Stimulated activated CD4-positive, alpha-beta T cell treated with anti-CD3 and anti-CD28 coated beads, Interleukin-12 subunit alpha, Interleukin-12 subunit beta, amount 100 ng/mL, for 4 hours (primary cell): Measurements from ENCODE around the gene TESPA1.
A peak's percentile ranks its signal among the peaks of the same experiment; 100 is the strongest.
"Not testable (repeated sequence)": the region's sequence is repeated elsewhere in the genome, so short reads cannot be mapped to it uniquely, and the experiment has no call there.

ENCODE experiments used
- DNase-seq: peaks from one replicate; pipeline ENCODE4 v3.0.0-alpha.2; 2020

TESPA1 gene

GRCh38 chr12:54984658-54985376 is at the start of gene TESPA1:
TESPA1 (minus strand) TSS chr12:54984762; CDS start chr12:54974562, 10,200 bp downstream.
- DNase-seq: peak; percentile 61

- DNase-seq: no peak
Measured at GRCh38 chr12:55034218-55034617, 49.7 kb upstream of the TESPA1 start.

GRCh38 chr12:55025508-55025907 is 40.9 kb upstream of the TESPA1 start:
- no peak for DNase-seq

- no peak for DNase-seq
Measured at GRCh38 chr12:55024575-55024974, 40.0 kb upstream of the TESPA1 start.

GRCh38 chr12:55019784-55020183 is 35.2 kb upstream of the TESPA1 start, which contains the start of gene NEUROD4:
NEUROD4 (plus strand) TSS chr12:55019974; CDS start chr12:55026440, 6,466 bp downstream.
- DNase-seq: no peak

GRCh38 chr12:55017416-55017925 is 32.9 kb upstream of the TESPA1 start:
- DNase-seq: no peak

- DNase-seq: no peak
Measured at GRCh38 chr12:55008944-55009585, 24.5 kb upstream of the TESPA1 start.

GRCh38 chr12:55002355-55002754 is 17.8 kb upstream of the TESPA1 start:
- no peak for DNase-seq

GRCh38 chr12:55001198-55001868 is 16.8 kb upstream of the TESPA1 start:
- DNase-seq: no peak

GRCh38 chr12:54998958-54999510 is 14.5 kb upstream of the TESPA1 start:
- DNase-seq: no peak

GRCh38 chr12:54997929-54998522 is 13.5 kb upstream of the TESPA1 start:
- no peak for DNase-seq

GRCh38 chr12:54996205-54996604 is 11.6 kb upstream of the TESPA1 start:
- DNase-seq: no peak

- DNase-seq: peak; percentile 22
Measured at GRCh38 chr12:54993181-54993835, 8.7 kb upstream of the TESPA1 start.

- DNase-seq: no peak
Measured at GRCh38 chr12:54991991-54992375, 7.4 kb upstream of the TESPA1 start.

- DNase-seq: peak; percentile 28
Measured at GRCh38 chr12:54991161-54991990, 6.8 kb upstream of the TESPA1 start.

- DNase-seq: no peak
Measured at GRCh38 chr12:54989829-54990228, 5.3 kb upstream of the TESPA1 start.

GRCh38 chr12:54988402-54989054 is 4.0 kb upstream of the TESPA1 start:
- DNase-seq: no peak

- no peak for DNase-seq
Measured at GRCh38 chr12:54987611-54988231, 3.2 kb upstream of the TESPA1 start.

GRCh38 chr12:54986773-54987172 is 2.2 kb upstream of the TESPA1 start:
- not testable (repeated sequence) for DNase-seq

GRCh38 chr12:54983536-54984101 is 943 bp downstream of the TESPA1 start:
- peak; percentile 42 for DNase-seq
